Endodermal cell (in vitro differentiated cells): ENCODE measurements around the gene DUS1L. TPM values are rescaled to one million over a fixed set of nuclear protein-coding genes. Genes with fewer than 3 reads are reported as not detected.

Source experiments
- DNase-seq: peaks from one replicate; pipeline ENCODE4 v3.0.0-alpha.2; 2017
- H3K27ac ChIP-seq: 2 replicates; pipeline ENCODE4 v1.5.1; 2013; ENCODE audit warnings: mild to moderate bottlenecking, low read depth, low read length, moderate library complexity
- H3K27me3 ChIP-seq: 2 replicates; pipeline ENCODE4 v1.6.1; 2013; ENCODE audit warnings: mild to moderate bottlenecking, low read length, moderate library complexity; ENCODE audit not compliant: insufficient read depth, control insufficient read depth, poor library complexity, severe bottlenecking
- H3K36me3 ChIP-seq: 2 replicates; pipeline ENCODE4 v1.7.0; 2013; ENCODE audit warnings: mild to moderate bottlenecking, low read length, moderate library complexity; ENCODE audit not compliant: control insufficient read depth, insufficient read depth
- H3K4me1 ChIP-seq: one replicate; pipeline ENCODE4 v1.7.0; 2013; ENCODE audit warnings: low read length; ENCODE audit not compliant: control insufficient read depth, insufficient read depth
- H3K4me3 ChIP-seq: 2 replicates; pipeline ENCODE4 v1.5.1; 2013; ENCODE audit warnings: mild to moderate bottlenecking, low read length, moderate library complexity
- H3K9ac ChIP-seq: 2 replicates; pipeline ENCODE4 v1.6.1; 2013; ENCODE audit warnings: mild to moderate bottlenecking, low read length, moderate library complexity; ENCODE audit not compliant: poor library complexity, severe bottlenecking; ENCODE audit errors: extremely low read depth
- H3K9me3 ChIP-seq: 2 replicates; pipeline ENCODE4 v1.6.1; 2013; ENCODE audit warnings: mild to moderate bottlenecking, low read length, moderate library complexity; ENCODE audit not compliant: control insufficient read depth
- H3K27ac Mint-ChIP-seq: 2 replicates; pipeline ENCODE4 v1.8.0; 2020; ENCODE audit warnings: mixed read lengths
- H3K27me3 Mint-ChIP-seq: 2 replicates; pipeline ENCODE4 v1.8.0; 2021; ENCODE audit warnings: mild to moderate bottlenecking, mixed read lengths; ENCODE audit not compliant: insufficient read depth
- H3K36me3 Mint-ChIP-seq: 2 replicates; pipeline ENCODE4 v1.8.0; 2020; ENCODE audit warnings: low read depth, mixed read lengths
- H3K4me1 Mint-ChIP-seq: 2 replicates; pipeline ENCODE4 v1.8.0; 2020; ENCODE audit warnings: mixed read lengths
- H3K4me3 Mint-ChIP-seq: 2 replicates; pipeline ENCODE4 v1.8.0; 2020; ENCODE audit warnings: mild to moderate bottlenecking, moderate library complexity, mixed read lengths
- H3K9me3 Mint-ChIP-seq: 2 replicates; pipeline ENCODE4 v1.8.0; 2020; ENCODE audit warnings: mild to moderate bottlenecking, mixed read lengths
- CTCF ChIP-seq: fragments of 200-600 bp; sonication (generic); conservative IDR thresholded peaks from 2 replicates; pipeline ENCODE4 v1.5.0; 2021; ENCODE audit warnings: antibody characterized with exemption, mild to moderate bottlenecking
- WGBS, 2 experiments: methylation state at CpG; one replicate each; pipeline versions ENCODE4 v1.1.5 to v1.1.7; 2013; ENCODE audit warnings: missing lambda C conversion rate in 2 of 2, mixed read lengths in 1 of 2; ENCODE audit not compliant: insufficient coverage in 1 of 2, insufficient read length in 1 of 2; 5-methylcytosine and 5-hydroxymethylcytosine counted together
- total RNA-seq, 2 donors: library from RNA; stranded (reverse); fragmentation: NEBNext Ultra II Directional in 1 of 2; extraction: Animal tissue kit (Norgen Biotek cat#: 25700) in 1 of 2; gene quantifications; 2 replicates in 1 of 2; 3 replicates in 1 of 2; pipeline ENCODE4 v1.2.1, GENCODE V29; 2021

The DUS1L gene
- total RNA-seq, 2 donors from 2014 or later: 85.3 to 108 TPM

- Mint-ChIP-seq H3K27me3 (peaks cover 7% of the 10 kb centered on the region), H3K27ac (no peak overlapping the region), H3K36me3 (peaks cover 44% of the 10 kb centered on the region), H3K4me3 (no peak overlapping the region), H3K4me1 (peaks cover 23% of the 10 kb centered on the region), H3K9me3 (no peaks in the 10 kb centered on the region)
- Histone ChIP-seq H3K4me1 (peaks cover 15% of the 10 kb centered on the region), H3K9me3 (no peaks in the 10 kb centered on the region), H3K4me3 (no peak overlapping the region), H3K36me3 (peaks cover 6% of the 10 kb centered on the region), H3K9ac (no peak overlapping the region), H3K27me3 (no peaks in the 10 kb centered on the region), H3K27ac (no peak overlapping the region)
- no peak for TF ChIP-seq CTCF
- 93 to 95% methylated on average over 8 to 13 of the region's 13 CpGs for WGBS, 2 experiments
- DNase-seq: no peak
Measured at GRCh38 chr17:82113941-82114340, 48.3 kb upstream of the DUS1L start.

GRCh38 chr17:82113422-82113821, 47.8 kb upstream of the DUS1L start:
- Mint-ChIP-seq H3K4me3 (no peak overlapping the region), H3K27me3 (peaks cover 7% of the 10 kb centered on the region), H3K9me3 (no peaks in the 10 kb centered on the region), H3K4me1 (peaks cover 23% of the 10 kb centered on the region), H3K27ac (no peak overlapping the region), H3K36me3 (peaks cover 49% of the 10 kb centered on the region)
- H3K27ac ChIP-seq: no peak overlapping the region
- no peaks in the 10 kb centered on the region for H3K9me3 ChIP-seq
- H3K9ac ChIP-seq: no peak overlapping the region
- H3K4me3 ChIP-seq: no peak overlapping the region
- no peak for TF ChIP-seq CTCF
- H3K27me3 ChIP-seq: no peaks in the 10 kb centered on the region
- 92 to 95% methylated on average over 7 to 9 of the region's 9 CpGs for WGBS, 2 experiments
- H3K4me1 ChIP-seq: peaks cover 12% of the 10 kb centered on the region
- no peak for DNase-seq
- peaks cover 6% of the 10 kb centered on the region for H3K36me3 ChIP-seq

- Mint-ChIP-seq H3K4me1 (peaks cover 20% of the 10 kb centered on the region), H3K9me3 (no peaks in the 10 kb centered on the region), H3K27ac (no peak overlapping the region), H3K27me3 (peaks cover 7% of the 10 kb centered on the region), H3K36me3 (peaks cover 50% of the 10 kb centered on the region), H3K4me3 (no peak overlapping the region)
- whole genome bisulfite sequencing, 2 experiments: 94 to 95% methylated on average over 3 to 6 of the region's 6 CpGs
- Histone ChIP-seq H3K9me3 (no peaks in the 10 kb centered on the region), H3K4me3 (no peak overlapping the region), H3K27me3 (no peaks in the 10 kb centered on the region), H3K4me1 (peaks cover 7% of the 10 kb centered on the region), H3K9ac (no peak overlapping the region), H3K27ac (no peak overlapping the region), H3K36me3 (peaks cover 6% of the 10 kb centered on the region)
- no peak for DNase-seq
- no peak for TF ChIP-seq CTCF
Measured at GRCh38 chr17:82112914-82113311, 47.3 kb upstream of the DUS1L start.
